HG02884 (cell line): ENCODE data around the gene SUN1.
"Not testable (repeated sequence)": the region's sequence is repeated elsewhere in the genome, so short reads cannot be mapped to it uniquely, and the experiment has no call there.

Experiments used
- ATAC-seq: cut with Tn5 transposase; IDR thresholded peaks from one replicate; pipeline ENCODE4 v1.9.1; 2021; ENCODE audit warnings: mild to moderate bottlenecking, moderate library complexity; ENCODE audit not compliant: unreplicated experiment

Gene SUN1

GRCh38 chr7:833601-834258 is 1.5 kb downstream of the SUN1 start:
- ATAC-seq: no peak

- no peak for ATAC-seq
These were observed 2.0 kb downstream of the SUN1 start for GRCh38 chr7:834277-834676.

GRCh38 chr7:835021-835420 is 2.7 kb downstream of the SUN1 start:
- no peak for ATAC-seq

GRCh38 chr7:835485-836401 is 3.5 kb downstream of the SUN1 start:
- ATAC-seq: no peak

- no peak for ATAC-seq
These were observed 4.2 kb downstream of the SUN1 start for GRCh38 chr7:836429-836828.

- ATAC-seq: no peak
These were observed 4.7 kb downstream of the SUN1 start for GRCh38 chr7:837001-837400.

- ATAC-seq: no peak
These were observed 7.8 kb downstream of the SUN1 start for GRCh38 chr7:840001-840600.

- no peak for ATAC-seq
These were observed 9.7 kb downstream of the SUN1 start for GRCh38 chr7:841943-842342.

GRCh38 chr7:842431-843031 is 10.3 kb downstream of the SUN1 start:
- no peak for ATAC-seq

GRCh38 chr7:843230-843629 is 11.0 kb downstream of the SUN1 start:
- no peak for ATAC-seq

- no peak for ATAC-seq
These were observed 11.8 kb downstream of the SUN1 start for GRCh38 chr7:844043-844442.

GRCh38 chr7:844514-844913 is 12.2 kb downstream of the SUN1 start:
- ATAC-seq: no peak

GRCh38 chr7:845091-845490 is 12.8 kb downstream of the SUN1 start:
- no peak for ATAC-seq

- ATAC-seq: no peak
These were observed 13.5 kb downstream of the SUN1 start for GRCh38 chr7:845731-846130.

GRCh38 chr7:846958-847650 is 14.8 kb downstream of the SUN1 start:
- not testable (repeated sequence) for ATAC-seq

- ATAC-seq: not testable (repeated sequence)
These were observed 15.5 kb downstream of the SUN1 start for GRCh38 chr7:847728-848127.

GRCh38 chr7:849145-849544 is 16.9 kb downstream of the SUN1 start:
- no peak for ATAC-seq

GRCh38 chr7:849781-850180 is 17.5 kb downstream of the SUN1 start:
- no peak for ATAC-seq

GRCh38 chr7:851204-851603 is 18.9 kb downstream of the SUN1 start:
- ATAC-seq: no peak

- ATAC-seq: no peak
These were observed 21.3 kb downstream of the SUN1 start for GRCh38 chr7:853366-854117.
